Ishikawa (cell line): Measurements from ENCODE around the gene ITPR2.

ENCODE experiments used
- CEBPB ChIP-seq: IDR thresholded peaks from 2 replicates; pipeline ENCODE4 v1.6.1; 2012
- CREB1 ChIP-seq: IDR thresholded peaks from 2 replicates; pipeline ENCODE4 v1.6.1; 2012; ENCODE audit warnings: low read depth
- EGR1 ChIP-seq: IDR thresholded peaks from 2 replicates; pipeline ENCODE4 v1.6.1; 2012
- EP300 ChIP-seq: IDR thresholded peaks from 2 replicates; pipeline ENCODE4 v1.6.1; 2012; ENCODE audit warnings: borderline replicate concordance
- FOXM1 ChIP-seq: IDR thresholded peaks from 2 replicates; pipeline ENCODE4 v1.6.1; 2012; ENCODE audit warnings: low read depth, borderline replicate concordance
- NFIC ChIP-seq: IDR thresholded peaks from 2 replicates; pipeline ENCODE4 v1.6.1; 2012
- RAD21 ChIP-seq: IDR thresholded peaks from 2 replicates; pipeline ENCODE4 v1.6.1; 2012; ENCODE audit warnings: low read depth
- TAF1 ChIP-seq: IDR thresholded peaks from 2 replicates; pipeline ENCODE4 v1.6.1; 2012; ENCODE audit warnings: low read depth, mild to moderate bottlenecking
- TCF12 ChIP-seq: IDR thresholded peaks from 2 replicates; pipeline ENCODE4 v1.6.1; 2012; ENCODE audit warnings: low read depth
- TEAD4 ChIP-seq: IDR thresholded peaks from 2 replicates; pipeline ENCODE4 v1.6.1; 2012
- YY1 ChIP-seq: IDR thresholded peaks from 2 replicates; pipeline ENCODE4 v1.6.1; 2012; ENCODE audit warnings: low read depth
- ZBTB7A ChIP-seq: IDR thresholded peaks from 2 replicates; pipeline ENCODE4 v1.6.1; 2012; ENCODE audit warnings: low read depth
- TF ChIP-seq, protein P1 (sequence below): IDR thresholded peaks from 2 replicates; pipeline ENCODE4 v1.6.1; 2012
- TF ChIP-seq, protein P2 (sequence below): IDR thresholded peaks from 2 replicates; pipeline ENCODE4 v1.6.1; 2012; ENCODE audit warnings: low read depth, mild to moderate bottlenecking
- TF ChIP-seq, protein P3 (sequence below): IDR thresholded peaks from 2 replicates; pipeline ENCODE4 v1.6.1; 2012

Gene ITPR2

DNA sequence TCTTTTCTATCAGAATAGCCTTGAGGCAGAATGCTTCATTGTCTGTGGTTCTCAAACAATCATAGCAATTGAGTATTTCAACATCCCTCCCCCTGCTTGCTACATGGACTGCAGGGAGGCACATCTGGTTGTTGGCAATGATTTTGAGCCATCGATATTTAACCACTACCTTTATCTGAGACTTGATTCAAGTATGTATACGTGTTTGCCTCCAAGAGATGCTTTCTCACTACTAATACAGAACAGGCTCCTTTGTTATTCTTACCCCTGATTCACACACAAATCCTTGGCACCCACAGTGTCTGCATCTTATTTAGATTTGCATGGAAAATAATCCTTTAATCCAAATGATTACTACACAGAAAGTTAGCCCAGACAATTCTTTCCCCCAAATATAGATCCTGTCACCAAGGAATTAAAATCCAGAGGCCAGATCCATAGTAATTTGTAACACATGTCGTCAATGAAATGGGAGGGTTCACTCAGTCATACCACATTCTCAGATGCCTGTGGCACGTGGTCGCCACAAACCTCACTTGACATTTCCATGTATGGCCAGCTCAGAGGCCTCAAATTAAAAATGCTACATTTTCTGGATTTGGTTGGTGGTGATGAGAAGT lies 199.3 kb downstream of the ITPR2 start:
- TF ChIP-seq TEAD4 (no peak), NFIC (no peak), CREB1 (no peak), TAF1 (no peak), YY1 (no peak), CEBPB (no peak), ZBTB7A (no peak), RAD21 (no peak), EP300 (no peak), EGR1 (no peak), FOXM1 (no peak), TCF12 (no peak)
- TF ChIP-seq, protein P1, sequence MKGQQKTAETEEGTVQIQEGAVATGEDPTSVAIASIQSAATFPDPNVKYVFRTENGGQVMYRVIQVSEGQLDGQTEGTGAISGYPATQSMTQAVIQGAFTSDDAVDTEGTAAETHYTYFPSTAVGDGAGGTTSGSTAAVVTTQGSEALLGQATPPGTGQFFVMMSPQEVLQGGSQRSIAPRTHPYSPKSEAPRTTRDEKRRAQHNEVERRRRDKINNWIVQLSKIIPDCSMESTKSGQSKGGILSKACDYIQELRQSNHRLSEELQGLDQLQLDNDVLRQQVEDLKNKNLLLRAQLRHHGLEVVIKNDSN: no peak
- TF ChIP-seq, protein P2, sequence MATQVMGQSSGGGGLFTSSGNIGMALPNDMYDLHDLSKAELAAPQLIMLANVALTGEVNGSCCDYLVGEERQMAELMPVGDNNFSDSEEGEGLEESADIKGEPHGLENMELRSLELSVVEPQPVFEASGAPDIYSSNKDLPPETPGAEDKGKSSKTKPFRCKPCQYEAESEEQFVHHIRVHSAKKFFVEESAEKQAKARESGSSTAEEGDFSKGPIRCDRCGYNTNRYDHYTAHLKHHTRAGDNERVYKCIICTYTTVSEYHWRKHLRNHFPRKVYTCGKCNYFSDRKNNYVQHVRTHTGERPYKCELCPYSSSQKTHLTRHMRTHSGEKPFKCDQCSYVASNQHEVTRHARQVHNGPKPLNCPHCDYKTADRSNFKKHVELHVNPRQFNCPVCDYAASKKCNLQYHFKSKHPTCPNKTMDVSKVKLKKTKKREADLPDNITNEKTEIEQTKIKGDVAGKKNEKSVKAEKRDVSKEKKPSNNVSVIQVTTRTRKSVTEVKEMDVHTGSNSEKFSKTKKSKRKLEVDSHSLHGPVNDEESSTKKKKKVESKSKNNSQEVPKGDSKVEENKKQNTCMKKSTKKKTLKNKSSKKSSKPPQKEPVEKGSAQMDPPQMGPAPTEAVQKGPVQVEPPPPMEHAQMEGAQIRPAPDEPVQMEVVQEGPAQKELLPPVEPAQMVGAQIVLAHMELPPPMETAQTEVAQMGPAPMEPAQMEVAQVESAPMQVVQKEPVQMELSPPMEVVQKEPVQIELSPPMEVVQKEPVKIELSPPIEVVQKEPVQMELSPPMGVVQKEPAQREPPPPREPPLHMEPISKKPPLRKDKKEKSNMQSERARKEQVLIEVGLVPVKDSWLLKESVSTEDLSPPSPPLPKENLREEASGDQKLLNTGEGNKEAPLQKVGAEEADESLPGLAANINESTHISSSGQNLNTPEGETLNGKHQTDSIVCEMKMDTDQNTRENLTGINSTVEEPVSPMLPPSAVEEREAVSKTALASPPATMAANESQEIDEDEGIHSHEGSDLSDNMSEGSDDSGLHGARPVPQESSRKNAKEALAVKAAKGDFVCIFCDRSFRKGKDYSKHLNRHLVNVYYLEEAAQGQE: no peak
- TF ChIP-seq, protein P3, sequence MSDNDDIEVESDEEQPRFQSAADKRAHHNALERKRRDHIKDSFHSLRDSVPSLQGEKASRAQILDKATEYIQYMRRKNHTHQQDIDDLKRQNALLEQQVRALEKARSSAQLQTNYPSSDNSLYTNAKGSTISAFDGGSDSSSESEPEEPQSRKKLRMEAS: no peak

DNA sequence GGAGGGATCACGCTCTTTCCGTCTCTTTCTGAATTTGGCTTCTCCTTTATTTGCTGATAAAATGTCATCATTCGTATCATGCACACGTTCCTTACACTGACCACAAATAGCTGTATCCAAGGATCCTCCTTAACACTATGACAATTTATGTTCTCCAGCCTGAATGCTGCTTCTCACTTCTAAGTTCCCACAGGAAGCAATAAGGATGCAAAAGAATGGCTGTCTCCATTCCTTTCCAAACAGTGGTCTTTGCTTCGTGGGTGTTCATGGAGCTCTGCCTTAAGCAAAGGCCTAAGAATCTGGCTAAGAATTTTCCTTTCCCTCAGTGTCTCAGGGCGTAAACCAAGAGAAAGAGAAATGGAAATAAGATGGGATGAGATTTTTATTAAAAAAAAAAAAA lies 200.2 kb downstream of the ITPR2 start:
- TF ChIP-seq, protein P3: no peak
- TF ChIP-seq, protein P1: no peak
- TF ChIP-seq ZBTB7A (no peak), FOXM1 (no peak), TCF12 (no peak), CEBPB (no peak), TAF1 (no peak), EP300 (no peak), NFIC (no peak), CREB1 (no peak), EGR1 (no peak), RAD21 (no peak), TEAD4 (no peak), YY1 (no peak)
- TF ChIP-seq, protein P2: no peak

DNA sequence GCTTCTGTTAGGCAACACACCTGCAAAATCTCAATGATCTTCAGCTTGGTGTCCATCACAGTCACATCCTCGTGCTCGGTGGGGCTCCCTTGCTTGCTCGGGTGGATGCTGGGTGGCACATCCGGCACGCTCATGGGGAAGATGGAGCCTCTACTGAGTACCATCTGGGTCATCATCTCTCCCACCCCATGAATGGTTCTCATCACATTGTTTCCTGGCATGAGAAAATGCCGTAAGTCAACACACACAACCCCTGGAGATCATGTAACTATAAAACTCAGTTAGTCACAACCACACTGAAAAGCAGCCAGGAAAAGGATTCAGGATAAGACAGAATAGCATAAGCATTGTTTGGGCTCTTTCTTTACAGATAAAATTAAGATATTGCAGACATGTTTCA lies 201.1 kb downstream of the ITPR2 start:
- TF ChIP-seq CEBPB: no peak
- no peak for TF ChIP-seq TCF12
- TF ChIP-seq FOXM1: no peak
- TF ChIP-seq, protein P3: no peak
- TF ChIP-seq, protein P2: no peak
- TF ChIP-seq RAD21: no peak
- TF ChIP-seq ZBTB7A: no peak
- TF ChIP-seq CREB1: no peak
- TF ChIP-seq YY1: no peak
- no peak for TF ChIP-seq EGR1
- no peak for TF ChIP-seq NFIC
- TF ChIP-seq, protein P1: no peak
- no peak for TF ChIP-seq TEAD4
- no peak for TF ChIP-seq TAF1
- no peak for TF ChIP-seq EP300

DNA sequence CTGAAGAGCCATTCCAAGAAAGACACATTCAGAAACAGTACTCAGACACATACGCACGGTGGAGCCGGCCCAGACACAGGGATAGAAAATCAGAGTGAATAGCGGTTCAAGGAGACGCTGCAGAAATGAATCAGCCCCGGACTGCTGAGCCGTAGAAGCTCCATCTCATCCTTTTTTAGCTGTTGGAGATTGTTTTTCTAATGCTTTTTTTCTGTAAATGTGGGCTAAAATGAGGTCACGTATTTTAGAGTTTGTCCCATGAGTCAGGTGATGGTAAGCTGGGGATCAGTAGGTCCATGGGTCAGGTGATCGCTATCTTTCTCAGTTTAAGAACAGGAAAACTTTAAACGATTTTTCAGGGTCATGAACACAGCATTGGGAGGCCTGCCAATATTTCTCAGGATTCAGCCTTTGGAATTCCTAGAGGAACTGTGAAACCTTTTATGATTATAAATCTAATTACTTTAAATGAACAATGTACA lies 202.4 kb downstream of the ITPR2 start:
- TF ChIP-seq EP300: no peak
- TF ChIP-seq, protein P3: no peak
- no peak for TF ChIP-seq TCF12
- no peak for TF ChIP-seq YY1
- TF ChIP-seq FOXM1: no peak
- no peak for TF ChIP-seq EGR1
- no peak for TF ChIP-seq NFIC
- no peak for TF ChIP-seq TAF1
- no peak for TF ChIP-seq RAD21
